H9 (cell line): ENCODE measurements around the gene GIMAP6. TPM values are rescaled to one million over a fixed set of nuclear protein-coding genes. Genes with fewer than 3 reads are reported as not detected.

Experiments
- DNase-seq: peaks from one replicate; pipeline ENCODE4 v3.0.0-alpha.2; 2017
- H2AFZ ChIP-seq: one replicate; pipeline ENCODE4 v1.6.1; 2013; ENCODE audit warnings: mild to moderate bottlenecking, low read length, control low read depth, moderate library complexity
- H2AK5ac ChIP-seq: 2 replicates; pipeline ENCODE4 v1.6.1; 2013; ENCODE audit warnings: low read length, control low read depth, mixed read lengths; ENCODE audit not compliant: insufficient read length
- H2BK120ac ChIP-seq: one replicate; pipeline ENCODE4 v1.6.1; 2013; ENCODE audit warnings: low read depth, mild to moderate bottlenecking, low read length, control low read depth, inconsistent platforms; ENCODE audit not compliant: poor library complexity, severe bottlenecking
- H2BK12ac ChIP-seq: 2 replicates; pipeline ENCODE4 v1.6.1; 2013; ENCODE audit warnings: low read length, control low read depth, mixed read lengths, low read depth; ENCODE audit not compliant: insufficient read length
- H2BK15ac ChIP-seq: 2 replicates; pipeline ENCODE4 v1.6.1; 2013; ENCODE audit warnings: low read depth, low read length, control low read depth
- H2BK20ac ChIP-seq: one replicate; pipeline ENCODE4 v1.6.1; 2013; ENCODE audit warnings: low read depth, mild to moderate bottlenecking, low read length, control low read depth, inconsistent platforms; ENCODE audit not compliant: poor library complexity, severe bottlenecking
- H2BK5ac ChIP-seq: 2 replicates; pipeline ENCODE4 v1.6.1; 2013; ENCODE audit warnings: low read length, control low read depth, mixed read lengths; ENCODE audit not compliant: insufficient read length
- H3K14ac ChIP-seq: 2 replicates; pipeline ENCODE4 v1.6.1; 2013; ENCODE audit warnings: low read length, control low read depth; ENCODE audit not compliant: insufficient read depth
- H3K18ac ChIP-seq: 2 replicates; pipeline ENCODE4 v1.6.1; 2013; ENCODE audit warnings: low read depth, mild to moderate bottlenecking, mixed read lengths, low read length, control low read depth; ENCODE audit not compliant: insufficient read length
- H3K23ac ChIP-seq: 2 replicates; pipeline ENCODE4 v1.6.1; 2013; ENCODE audit warnings: low read length, control low read depth, mixed read lengths, low read depth; ENCODE audit not compliant: insufficient read length
- H3K23me2 ChIP-seq: 2 replicates; pipeline ENCODE4 v1.6.1; 2013; ENCODE audit warnings: low read depth, mild to moderate bottlenecking, mixed read lengths, low read length, control low read depth; ENCODE audit not compliant: insufficient read length, poor library complexity, severe bottlenecking
- H3K27ac ChIP-seq: 2 replicates; pipeline ENCODE4 v1.5.1; 2013; ENCODE audit warnings: low read length, control low read depth, mixed read lengths, low read depth; ENCODE audit not compliant: insufficient read length
- H3K27me3 ChIP-seq: 2 replicates; pipeline ENCODE4 v1.6.1; 2013; ENCODE audit warnings: low read length, control low read depth, inconsistent platforms; ENCODE audit not compliant: insufficient read depth
- H3K4ac ChIP-seq: 2 replicates; pipeline ENCODE4 v1.6.1; 2013; ENCODE audit warnings: low read depth, mild to moderate bottlenecking, control low read depth, inconsistent platforms, low read length, moderate library complexity
- H3K4me1 ChIP-seq: 2 replicates; pipeline ENCODE4 v1.6.1; 2013; ENCODE audit warnings: low read length, control low read depth, inconsistent platforms; ENCODE audit not compliant: insufficient read depth
- H3K4me2 ChIP-seq: 2 replicates; pipeline ENCODE4 v1.6.1; 2013; ENCODE audit warnings: low read length, control low read depth, mixed read lengths; ENCODE audit not compliant: insufficient read length, insufficient read depth
- H3K56ac ChIP-seq: 2 replicates; pipeline ENCODE4 v1.6.1; 2013; ENCODE audit warnings: low read depth, mild to moderate bottlenecking, mixed read lengths, low read length, control low read depth; ENCODE audit not compliant: insufficient read length
- H3K79me1 ChIP-seq: 2 replicates; pipeline ENCODE4 v1.6.1; 2013; ENCODE audit warnings: low read depth, mild to moderate bottlenecking, moderate library complexity, low read length, control low read depth, inconsistent platforms; ENCODE audit not compliant: insufficient read depth, poor library complexity, severe bottlenecking
- H3K79me2 ChIP-seq: 2 replicates; pipeline ENCODE4 v1.6.1; 2013; ENCODE audit warnings: low read length, control low read depth, inconsistent platforms; ENCODE audit not compliant: insufficient read depth
- H3K9ac ChIP-seq: 2 replicates; pipeline ENCODE4 v1.6.1; 2013; ENCODE audit warnings: low read length, control low read depth, mixed read lengths; ENCODE audit not compliant: insufficient read length; ENCODE audit errors: extremely low read depth
- H3K9me3 ChIP-seq: one replicate; pipeline ENCODE4 v1.6.1; 2013; ENCODE audit warnings: low read depth, low read length, inconsistent platforms; ENCODE audit not compliant: control insufficient read depth
- H3T11ph ChIP-seq: one replicate; pipeline ENCODE4 v1.6.1; 2013; ENCODE audit warnings: mild to moderate bottlenecking, low read length, control low read depth, inconsistent platforms
- H4K20me1 ChIP-seq: one replicate; pipeline ENCODE4 v1.6.1; 2013; ENCODE audit not compliant: control insufficient read depth, insufficient read length, insufficient read depth
- H4K5ac ChIP-seq: 2 replicates; pipeline ENCODE4 v1.6.1; 2013; ENCODE audit warnings: low read depth, mild to moderate bottlenecking, mixed read lengths, low read length, control low read depth; ENCODE audit not compliant: insufficient read length
- H4K8ac ChIP-seq: replicated peaks from 2 replicates; pipeline ENCODE4 v1.6.1; 2013; ENCODE audit warnings: low read length, control low read depth, mixed read lengths, low read depth; ENCODE audit not compliant: insufficient read length
- H4K91ac ChIP-seq: 2 replicates; pipeline ENCODE4 v1.6.1; 2013; ENCODE audit warnings: low read depth, mild to moderate bottlenecking, moderate library complexity, mixed read lengths, low read length, control low read depth; ENCODE audit not compliant: insufficient read length
- H3K27ac Mint-ChIP-seq, 3 experiments: 2 replicates in 2 of 3; 3 replicates in 1 of 3; pipeline ENCODE4 v1.8.0; 2020 to 2021; ENCODE audit warnings: mixed read lengths in 3 of 3, mild to moderate bottlenecking in 1 of 3, moderate library complexity in 1 of 3
- H3K27me3 Mint-ChIP-seq: 2 replicates; pipeline ENCODE4 v1.8.0; 2021; ENCODE audit warnings: low read depth, mild to moderate bottlenecking, moderate library complexity, mixed read lengths
- H3K36me3 Mint-ChIP-seq, 3 experiments: 2 replicates in 2 of 3; 3 replicates in 1 of 3; pipeline ENCODE4 v1.8.0; 2020 to 2021; ENCODE audit warnings: low read depth in 3 of 3, mixed read lengths in 3 of 3; ENCODE audit not compliant: insufficient read depth in 1 of 3
- H3K4me1 Mint-ChIP-seq, 2 experiments: 2 replicates each; pipeline ENCODE4 v1.8.0; 2020; ENCODE audit warnings: mixed read lengths in 2 of 2
- H3K4me3 Mint-ChIP-seq, 2 experiments: 2 replicates in 1 of 2; 3 replicates in 1 of 2; pipeline ENCODE4 v1.8.0; 2020 to 2021; ENCODE audit warnings: mild to moderate bottlenecking in 2 of 2, mixed read lengths in 2 of 2, moderate library complexity in 1 of 2
- H3K9me3 Mint-ChIP-seq, 2 experiments: 2 replicates in 1 of 2; 3 replicates in 1 of 2; pipeline ENCODE4 v1.8.0; 2020; ENCODE audit warnings: mild to moderate bottlenecking in 2 of 2, mixed read lengths in 2 of 2, moderate library complexity in 1 of 2
- CTCF ChIP-seq: fragments of 200-600 bp; sonication (generic); conservative IDR thresholded peaks from 3 replicates; pipeline ENCODE4 v1.8.0; 2021; ENCODE audit warnings: antibody characterized with exemption, mild to moderate bottlenecking
- WGBS: extraction: QIAGEN DNeasy Blood & Tissue Kit; methylation state at CpG from one replicate; pipeline ENCODE4 v1.1.7; 2013; ENCODE audit warnings: missing lambda C conversion rate, low lambda C conversion rate, mixed read lengths; ENCODE audit not compliant: insufficient read length; ENCODE audit errors: extremely low coverage; 5-methylcytosine and 5-hydroxymethylcytosine counted together
- total RNA-seq: library from RNA; stranded (reverse); gene quantifications from 2 replicates; pipeline ENCODE4 v1.2.1, GENCODE V29; 2021

Gene GIMAP6
- total RNA-seq, 1 experiment from 2014 or later, result not detected

DNA sequence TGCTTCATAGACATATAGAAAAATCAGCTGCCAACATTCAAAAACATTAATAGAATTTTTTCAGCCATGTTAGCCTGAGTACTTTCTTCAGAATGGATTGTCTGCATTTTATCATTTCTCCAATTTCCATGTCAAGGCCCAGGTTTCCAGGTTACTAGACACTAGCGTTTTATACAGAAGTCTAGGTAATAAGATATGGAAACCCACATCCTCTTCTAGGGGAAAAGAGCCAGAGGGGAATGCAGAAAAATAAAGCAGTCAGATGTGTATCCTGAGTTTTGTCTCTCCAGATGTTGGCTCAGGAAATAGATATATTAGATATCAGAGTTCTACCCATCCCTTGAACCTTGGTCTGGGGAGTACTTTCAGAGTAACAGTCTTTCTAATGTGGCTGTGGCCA lies 44.6 kb downstream of the GIMAP6 start:
- no peak overlapping the region for H4K91ac ChIP-seq
- no peak overlapping the region for H4K5ac ChIP-seq
- no peak overlapping the region for H3K4ac ChIP-seq
- H3K79me2 ChIP-seq, result no peaks in the 10 kb centered on the region
- Mint-ChIP-seq H3K36me3 (peaks cover 0 to 3% (median 2%) of the 10 kb centered on the region in 3 experiments; a peak in 2 of 7 replicates), H3K4me3 (no peak overlapping the region), H3K27ac (no peak overlapping the region), H3K27me3 (peaks cover 64% of the 10 kb centered on the region), H3K4me1 (no peaks in the 10 kb centered on the region), H3K9me3 (peaks cover 13 to 17% of the 10 kb centered on the region in 2 experiments; a peak in 4 of 5 replicates)
- H3K9ac ChIP-seq, result no peak overlapping the region
- H2AK5ac ChIP-seq, result no peak overlapping the region
- no peak overlapping the region for H3K23ac ChIP-seq
- no peaks in the 10 kb centered on the region for H3K23me2 ChIP-seq
- H3K4me1 ChIP-seq, result no peaks in the 10 kb centered on the region
- H2BK120ac ChIP-seq, result no peak overlapping the region
- H3K27ac ChIP-seq, result no peak overlapping the region
- H2BK5ac ChIP-seq, result no peak overlapping the region
- no peaks in the 10 kb centered on the region for H3K27me3 ChIP-seq
- H4K20me1 ChIP-seq, result no peaks in the 10 kb centered on the region
- DNase-seq, result no peak
- H3K9me3 ChIP-seq, result no peaks in the 10 kb centered on the region
- H2AFZ ChIP-seq, result no peak overlapping the region
- H3K18ac ChIP-seq, result no peak overlapping the region
- no peak overlapping the region for H3K14ac ChIP-seq
- no peak for TF ChIP-seq CTCF
- no peak overlapping the region for H2BK15ac ChIP-seq
- H4K8ac ChIP-seq, result no peak overlapping the region
- H2BK20ac ChIP-seq, result no peak overlapping the region
- H3T11ph ChIP-seq, result no peak overlapping the region
- no peak overlapping the region for H3K56ac ChIP-seq
- no CpG with 5 or more reads among the region's 1 CpG for WGBS
- no peak overlapping the region for H2BK12ac ChIP-seq
- no peaks in the 10 kb centered on the region for H3K79me1 ChIP-seq
- H3K4me2 ChIP-seq, result no peak overlapping the region
